ENCODE data around the gene MYCBPAP. TPM values are rescaled to one million over a fixed set of nuclear protein-coding genes. Genes with fewer than 3 reads are reported as not detected.

Gene MYCBPAP
- total RNA-seq, 1 experiment from 2014 or later = 0.19 TPM

DNA sequence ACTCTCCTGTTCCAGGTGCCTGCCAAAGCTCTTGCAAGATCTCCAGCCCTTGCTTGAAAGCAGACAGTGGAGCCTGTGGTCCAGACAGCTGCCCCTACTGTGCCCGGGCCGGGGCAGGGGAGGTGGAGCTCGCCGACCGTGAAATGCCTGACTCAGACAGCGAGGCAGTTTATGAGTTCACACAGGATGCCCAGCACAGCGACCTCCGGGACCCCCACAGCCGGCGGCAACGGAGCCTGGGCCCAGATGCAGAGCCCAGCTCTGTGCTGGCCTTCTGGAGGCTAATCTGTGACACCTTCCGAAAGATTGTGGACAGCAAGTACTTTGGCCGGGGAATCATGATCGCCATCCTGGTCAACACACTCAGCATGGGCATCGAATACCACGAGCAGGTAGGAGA is 69.9 kb downstream of the MYCBPAP start:
- no TSS peak for BruUV-seq (replicated peaks)
- Mint-ChIP-seq H3K36me3 (ENCODE audit: insufficient read depth, unreplicated experiment) (no peaks in the 10 kb centered on the region), H3K4me1 (ENCODE audit: insufficient read depth, unreplicated experiment) (no peaks in the 10 kb centered on the region), H3K9me3 (ENCODE audit: unreplicated experiment) (no peaks in the 10 kb centered on the region), H3K27ac (ENCODE audit: low read depth, unreplicated experiment) (no peak overlapping the region), H3K4me3 (ENCODE audit: unreplicated experiment) (no peak overlapping the region), H3K27me3 (ENCODE audit: insufficient read depth, unreplicated experiment) (peaks cover 48% of the 10 kb centered on the region)
- ChIA-PET POLR2A (no interaction called here), CTCF (no interaction called here)
- intact Hi-C loops (cut with micrococcal nuclease) = no loop called here
- no peak for DNase-seq (ENCODE audit: unreplicated experiment)
- TF ChIP-seq, protein P1, sequence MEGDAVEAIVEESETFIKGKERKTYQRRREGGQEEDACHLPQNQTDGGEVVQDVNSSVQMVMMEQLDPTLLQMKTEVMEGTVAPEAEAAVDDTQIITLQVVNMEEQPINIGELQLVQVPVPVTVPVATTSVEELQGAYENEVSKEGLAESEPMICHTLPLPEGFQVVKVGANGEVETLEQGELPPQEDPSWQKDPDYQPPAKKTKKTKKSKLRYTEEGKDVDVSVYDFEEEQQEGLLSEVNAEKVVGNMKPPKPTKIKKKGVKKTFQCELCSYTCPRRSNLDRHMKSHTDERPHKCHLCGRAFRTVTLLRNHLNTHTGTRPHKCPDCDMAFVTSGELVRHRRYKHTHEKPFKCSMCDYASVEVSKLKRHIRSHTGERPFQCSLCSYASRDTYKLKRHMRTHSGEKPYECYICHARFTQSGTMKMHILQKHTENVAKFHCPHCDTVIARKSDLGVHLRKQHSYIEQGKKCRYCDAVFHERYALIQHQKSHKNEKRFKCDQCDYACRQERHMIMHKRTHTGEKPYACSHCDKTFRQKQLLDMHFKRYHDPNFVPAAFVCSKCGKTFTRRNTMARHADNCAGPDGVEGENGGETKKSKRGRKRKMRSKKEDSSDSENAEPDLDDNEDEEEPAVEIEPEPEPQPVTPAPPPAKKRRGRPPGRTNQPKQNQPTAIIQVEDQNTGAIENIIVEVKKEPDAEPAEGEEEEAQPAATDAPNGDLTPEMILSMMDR (IDR thresholded peaks at IDR 0.05; ENCODE audit: unreplicated experiment) = no peak

- DNase-seq (ENCODE audit: unreplicated experiment) = no peak
- Mint-ChIP-seq H3K4me3 (ENCODE audit: unreplicated experiment) (no peak overlapping the region), H3K27me3 (ENCODE audit: insufficient read depth, unreplicated experiment) (peaks cover 60% of the 10 kb centered on the region), H3K36me3 (ENCODE audit: insufficient read depth, unreplicated experiment) (no peaks in the 10 kb centered on the region), H3K27ac (ENCODE audit: low read depth, unreplicated experiment) (no peak overlapping the region), H3K4me1 (ENCODE audit: insufficient read depth, unreplicated experiment) (no peaks in the 10 kb centered on the region), H3K9me3 (ENCODE audit: unreplicated experiment) (no peaks in the 10 kb centered on the region)
- CTCF ChIA-PET = no interaction called here
- POLR2A ChIA-PET = no interaction called here
- TF ChIP-seq, protein P1 (IDR thresholded peaks at IDR 0.05; ENCODE audit: unreplicated experiment) = no peak
- BruUV-seq (replicated peaks) = no TSS peak
- intact Hi-C loops (cut with micrococcal nuclease) = no loop called here
Observed at GRCh38 chr17:50579399-50579798, 71.2 kb downstream of the MYCBPAP start.

DNA sequence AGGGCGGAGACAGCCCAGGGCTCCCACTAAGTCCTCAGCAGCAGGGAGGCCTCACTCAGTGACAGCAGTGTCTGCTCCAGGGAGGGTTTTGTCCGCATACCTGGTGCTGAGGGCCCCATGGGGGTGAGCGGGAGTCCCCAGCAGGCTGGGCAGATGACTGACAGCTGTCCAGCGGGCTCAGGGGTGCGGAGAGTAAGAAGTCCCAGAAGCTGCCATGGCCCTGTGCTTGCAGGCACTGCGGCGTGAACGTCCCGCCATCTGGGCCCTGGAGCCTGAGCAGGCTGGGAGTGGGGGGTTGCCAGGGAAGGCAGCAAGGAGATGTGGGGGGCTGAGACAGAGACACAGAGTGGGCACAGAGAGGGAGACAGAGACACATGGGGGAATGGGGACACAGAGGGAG is 72.4 kb downstream of the MYCBPAP start:
- CTCF ChIA-PET = no interaction called here
- BruUV-seq (replicated peaks) = no TSS peak
- intact Hi-C loops (cut with micrococcal nuclease) = no loop called here

More for the DNA sequence above, 72.4 kb downstream of the MYCBPAP start:
- H3K27me3 Mint-ChIP-seq (ENCODE audit: insufficient read depth, unreplicated experiment) = peaks cover 65% of the 10 kb centered on the region
- no peaks in the 10 kb centered on the region for H3K36me3 Mint-ChIP-seq (ENCODE audit: insufficient read depth, unreplicated experiment)
- no peaks in the 10 kb centered on the region for H3K9me3 Mint-ChIP-seq (ENCODE audit: unreplicated experiment)
- no peaks in the 10 kb centered on the region for H3K4me1 Mint-ChIP-seq (ENCODE audit: insufficient read depth, unreplicated experiment)
- peak overlapping the region; percentile 61 for H3K27ac Mint-ChIP-seq (ENCODE audit: low read depth, unreplicated experiment)
- TF ChIP-seq, protein P1 (IDR thresholded peaks at IDR 0.05; ENCODE audit: unreplicated experiment) = no peak
- H3K4me3 Mint-ChIP-seq (ENCODE audit: unreplicated experiment) = no peak overlapping the region
- DNase-seq (ENCODE audit: unreplicated experiment) = no peak
- POLR2A ChIA-PET = no interaction called here

Other genes starting within 250 kb of the MYCBPAP start
- gene TMEM92, start 234.0 kb upstream of the MYCBPAP start, total RNA-seq (2022) = 1.1 and 1.5 TPM in 2 replicates
- 9.6 and 14.0 TPM in 2 replicates for gene XYLT2, start 162.3 kb upstream of the MYCBPAP start, total RNA-seq (2022)
- 57.2 and 71.5 TPM in 2 replicates for gene MRPL27, start 135.3 kb upstream of the MYCBPAP start, total RNA-seq (2022)
- 6.0 and 6.7 TPM in 2 replicates for gene EME1, start 135.2 kb upstream of the MYCBPAP start, total RNA-seq (2022)
- gene LRRC59, start 110.9 kb upstream of the MYCBPAP start, total RNA-seq (2022) = 306 and 344 TPM in 2 replicates
- gene ACSF2, start 82.2 kb upstream of the MYCBPAP start, total RNA-seq (2022) = 10.5 and 17.8 TPM in 2 replicates
- gene CHAD, start 39.6 kb upstream of the MYCBPAP start, total RNA-seq (2022) = not detected in 2 replicates
- gene RSAD1, start 29.6 kb upstream of the MYCBPAP start, total RNA-seq (2022) = 25.2 and 28.7 TPM in 2 replicates
- 2.1 and 4.4 TPM in 2 replicates for gene EPN3, start 24.3 kb downstream of the MYCBPAP start, total RNA-seq (2022)
- 35.3 and 39.4 TPM in 2 replicates for gene SPATA20, start 38.7 kb downstream of the MYCBPAP start, total RNA-seq (2022)
- not detected in 2 replicates for gene CACNA1G, start 52.3 kb downstream of the MYCBPAP start, total RNA-seq (2022)
- gene ABCC3, start 126.4 kb downstream of the MYCBPAP start, total RNA-seq (2022) = 209 and 293 TPM in 2 replicates
- gene ANKRD40, start 199.5 kb downstream of the MYCBPAP start, total RNA-seq (2022) = 42.2 and 46.4 TPM in 2 replicates
- gene LUC7L3, start 211.2 kb downstream of the MYCBPAP start, total RNA-seq (2022) = 99.4 and 108 TPM in 2 replicates

All from MCF 10A (cell line).